GM23248 (cell line): Measurements from ENCODE around the gene STAG1.

Experiments used
- EZH2 ChIP-seq: fragments of 200-600 bp; sonication (generic); IDR thresholded peaks from 2 replicates; pipeline ENCODE4 v1.6.1; 2018; ENCODE audit warnings: antibody characterized with exemption, mild to moderate bottlenecking; ENCODE audit not compliant: insufficient read depth, poor library complexity, severe bottlenecking
- EZH2phosphoT487 ChIP-seq: fragments of 200-600 bp; sonication (generic); IDR thresholded peaks from 2 replicates; pipeline ENCODE4 v1.6.1; 2018; ENCODE audit warnings: antibody characterized with exemption, moderate library complexity, mild to moderate bottlenecking, low read depth; ENCODE audit not compliant: insufficient read depth

DNA sequence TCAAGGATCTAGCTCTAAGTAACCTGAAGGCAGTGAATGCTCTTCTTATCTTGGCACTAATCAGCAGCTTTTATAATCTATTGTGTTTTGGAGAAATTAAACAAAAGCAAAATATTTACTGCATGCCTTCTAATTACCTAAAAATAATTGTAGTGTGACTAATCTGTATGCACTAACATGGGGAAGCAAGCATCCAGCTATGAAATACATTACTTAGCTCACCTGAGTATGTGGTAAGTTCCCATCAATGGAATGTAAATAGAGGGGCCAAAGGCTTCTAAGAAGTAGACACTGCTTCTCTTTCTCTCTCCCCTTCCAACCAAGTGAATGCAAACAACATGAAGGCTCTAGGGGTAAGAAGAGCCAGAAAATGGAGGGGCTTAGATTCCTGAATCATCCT, 165.6 kb downstream of the STAG1 start:
- TF ChIP-seq EZH2 (no peak), EZH2phosphoT487 (no peak)
